IMR-90 (cell line): ENCODE measurements around the gene IGSF8. TPM values are rescaled to one million over a fixed set of nuclear protein-coding genes. Genes with fewer than 3 reads are reported as not detected.

Experiments
- ATAC-seq: fragments of 200-7000 bp; cut with Tn5 transposase; 2 replicates; pipeline ENCODE4 v1.9.1; 2020; ENCODE audit warnings: low read depth, mild to moderate bottlenecking, moderate library complexity
- BruUV-seq: library from RNA; stranded (reverse); fragments of 400-500 nt; replicated peaks from 2 replicates; lab custom pipeline; 2021; lab: Mats Ljungman, UMichigan
- CTCF ChIA-PET: fragments of 300-600 bp; formaldehyde crosslinking; extraction: SDS; loops from one replicate; lab custom pipeline; 2021; ENCODE audit warnings: antibody characterized with exemption; lab: Yijun Ruan, JAX
- POLR2A ChIA-PET: fragments of 300-600 bp; sonication (Branson Sonifier 250); formaldehyde crosslinking; loops from one replicate; lab custom pipeline; 2022; ENCODE audit warnings: antibody characterized with exemption; ENCODE audit not compliant: unreplicated experiment; lab: Charles Lee
- DNase-seq: peaks from one replicate; pipeline ENCODE4 v3.0.0; 2013
- H2AFZ ChIP-seq: replicated peaks from 2 replicates; pipeline ENCODE3; 2013; ENCODE audit warnings: low read length, mild to moderate bottlenecking; ENCODE audit not compliant: poor library complexity
- H2AK5ac ChIP-seq: 2 replicates; pipeline ENCODE4 v1.6.1; 2013; ENCODE audit warnings: low read depth, low read length, inconsistent platforms
- H2AK9ac ChIP-seq: replicated peaks from 2 replicates; pipeline ENCODE3; 2013; ENCODE audit warnings: mild to moderate bottlenecking, low read depth, low read length, moderate library complexity; ENCODE audit not compliant: poor library complexity
- H2BK120ac ChIP-seq: 2 replicates; pipeline ENCODE4 v1.6.1; 2013; ENCODE audit warnings: low read depth, low read length, inconsistent platforms
- H2BK15ac ChIP-seq: 3 replicates; pipeline ENCODE4 v1.6.1; 2013; ENCODE audit warnings: low read depth, low read length, inconsistent platforms
- H2BK20ac ChIP-seq: 2 replicates; pipeline ENCODE4 v1.6.1; 2013; ENCODE audit warnings: low read depth, mild to moderate bottlenecking, inconsistent platforms, low read length, moderate library complexity
- H2BK5ac ChIP-seq: 2 replicates; pipeline ENCODE4 v1.6.1; 2013; ENCODE audit warnings: mild to moderate bottlenecking, low read depth, low read length, inconsistent platforms; ENCODE audit not compliant: poor library complexity, severe bottlenecking
- H3K14ac ChIP-seq: replicated peaks from 2 replicates; pipeline ENCODE4 v1.6.1; 2013; ENCODE audit warnings: low read depth, low read length, inconsistent platforms
- H3K18ac ChIP-seq: 2 replicates; pipeline ENCODE4 v1.6.1; 2013; ENCODE audit warnings: low read depth, low read length, control low read depth
- H3K23ac ChIP-seq: 2 replicates; pipeline ENCODE4 v1.6.1; 2013; ENCODE audit warnings: low read depth, low read length, inconsistent platforms
- H3K27ac ChIP-seq: 2 replicates; pipeline ENCODE4 v1.5.1; 2013; ENCODE audit warnings: mild to moderate bottlenecking, control low read depth, low read length; ENCODE audit not compliant: insufficient read depth
- H3K27me3 ChIP-seq: 2 replicates; pipeline ENCODE4 v1.6.1; 2013; ENCODE audit warnings: low read length; ENCODE audit not compliant: control insufficient read depth, insufficient read depth
- H3K36me3 ChIP-seq: 2 replicates; pipeline ENCODE4 v1.6.1; 2013; ENCODE audit warnings: low read length, mixed read lengths; ENCODE audit not compliant: control insufficient read depth, insufficient read depth
- H3K4ac ChIP-seq: 2 replicates; pipeline ENCODE4 v1.6.1; 2013; ENCODE audit warnings: low read depth, low read length, inconsistent platforms
- H3K4me1 ChIP-seq: 2 replicates; pipeline ENCODE4 v1.6.1; 2013; ENCODE audit warnings: low read length, mixed read lengths; ENCODE audit not compliant: control insufficient read depth, insufficient read depth
- H3K4me2 ChIP-seq: 2 replicates; pipeline ENCODE4 v1.6.1; 2013; ENCODE audit warnings: low read depth, mild to moderate bottlenecking, control low read depth, low read length, moderate library complexity
- H3K4me3 ChIP-seq: 2 replicates; pipeline ENCODE4 v1.5.1; 2013; ENCODE audit warnings: low read depth, mild to moderate bottlenecking, control low read depth, low read length, moderate library complexity; ENCODE audit not compliant: insufficient read depth
- H3K56ac ChIP-seq: 2 replicates; pipeline ENCODE4 v1.6.1; 2013; ENCODE audit warnings: low read length, inconsistent platforms; ENCODE audit not compliant: insufficient read depth; ENCODE audit errors: extremely low read depth
- H3K79me1 ChIP-seq, 2 experiments: 2 replicates each; pipeline ENCODE4 v1.6.1; 2013; ENCODE audit warnings: low read length in 2 of 2, inconsistent platforms in 1 of 2, low read depth in 1 of 2
- H3K9ac ChIP-seq: 2 replicates; pipeline ENCODE4 v1.6.1; 2013; ENCODE audit warnings: low read depth, low read length, control low read depth
- H3K9me1 ChIP-seq: 2 replicates; pipeline ENCODE4 v1.6.1; 2013; ENCODE audit warnings: low read length, inconsistent platforms; ENCODE audit not compliant: insufficient read depth
- H3K9me3 ChIP-seq: 2 replicates; pipeline ENCODE4 v1.6.1; 2013; ENCODE audit warnings: low read length; ENCODE audit not compliant: control insufficient read depth, insufficient read depth
- H4K20me1 ChIP-seq: 2 replicates; pipeline ENCODE4 v1.6.1; 2013; ENCODE audit warnings: low read length, inconsistent platforms; ENCODE audit not compliant: insufficient read depth
- H4K5ac ChIP-seq: 2 replicates; pipeline ENCODE4 v1.6.1; 2013; ENCODE audit warnings: mild to moderate bottlenecking, low read depth, low read length, control low read depth
- H4K8ac ChIP-seq, 2 experiments: 2 replicates each; pipeline ENCODE4 v1.6.1; 2013; ENCODE audit warnings: low read depth in 2 of 2, low read length in 2 of 2, control low read depth in 1 of 2, inconsistent platforms in 1 of 2
- H4K91ac ChIP-seq: 2 replicates; pipeline ENCODE4 v1.6.1; 2013; ENCODE audit warnings: low read depth, low read length, inconsistent platforms; ENCODE audit not compliant: insufficient read depth
- RFX5 ChIP-seq: IDR thresholded peaks from 2 replicates; pipeline ENCODE4 v1.8.0; 2012; ENCODE audit warnings: low read depth, mild to moderate bottlenecking, low read length, moderate library complexity
- USF2 ChIP-seq: fragments of 150-350 bp; IDR thresholded peaks from 2 replicates; pipeline ENCODE4 v1.6.1; 2017; ENCODE audit warnings: mild to moderate bottlenecking, antibody characterized with exemption, low read length, low read depth
- WGBS, 2 experiments: methylation state at CpG; one replicate each; pipeline versions ENCODE4 v1.1.5 to v1.1.7; 2013; ENCODE audit warnings: missing lambda C conversion rate in 2 of 2; ENCODE audit not compliant: insufficient read length in 1 of 2; ENCODE audit errors: extremely low coverage in 2 of 2; 5-methylcytosine and 5-hydroxymethylcytosine counted together
- dilution Hi-C: fragments of 300-500 bp; cut with HindIII; formaldehyde crosslinking; loops from one replicate; pipeline ENCODE4 v1.14.3; 2018; ENCODE audit warnings: low sequenced_read_pairs; ENCODE audit not compliant: unreplicated experiment
- in situ Hi-C: fragments of 300-500 bp; cut with MboI; formaldehyde crosslinking; loops from 3 replicates; pipeline ENCODE4 v1.14.3; 2019; ENCODE audit warnings: low sequenced_read_pairs, inconsistent platforms, mixed read lengths
- intact Hi-C: fragments of 100-400 bp; cut with micrococcal nuclease; formaldehyde crosslinking; loops from 2 replicates; pipeline ENCODE4 v1.10.0; 2022
- polyA plus RNA-seq, 3 experiments: library from polyadenylated mRNA; depleted of rRNA; stranded (reverse); fragments of >200 nt; gene quantifications; 2 replicates each; pipeline ENCODE4 v1.2.3, GENCODE V29; 2012; ENCODE audit warnings: low replicate concordance in 1 of 3
- total RNA-seq: library from RNA; depleted of rRNA; stranded (reverse); fragments of >200 nt; gene quantifications from 2 replicates; pipeline ENCODE4 v1.2.3, GENCODE V29; 2012

The IGSF8 gene
- total and polyA plus RNA-seq, 2 of the 4 experiments (the other 2 are of a cell fraction): 8.8 to 25.2 TPM

- ChIA-PET POLR2A (no interaction called here), CTCF (interaction anchor here (0.6 to 1.6 kb wide), 5 partner anchors 110 to 266 kb away, joined by 3 to 4 read pairs (median 3); no protein-coding TSS in a partner anchor)
- dilution Hi-C loops: loop anchor here (10.0 kb wide), 1 partner anchor 105 kb away; no protein-coding TSS in a partner anchor
- H2AK5ac ChIP-seq: no peak overlapping the region
- intact Hi-C loops: no loop called here
- no peak overlapping the region for H2BK20ac ChIP-seq
- H4K20me1 ChIP-seq: no peaks in the 10 kb centered on the region
- no peak overlapping the region for H3K56ac ChIP-seq
- no peak overlapping the region for H3K4me3 ChIP-seq
- H3K4me2 ChIP-seq: no peak overlapping the region
- no peak overlapping the region for H3K23ac ChIP-seq
- H3K4ac ChIP-seq: no peak overlapping the region
- no peaks in the 10 kb centered on the region for H3K36me3 ChIP-seq
- no peak overlapping the region for H2AK9ac ChIP-seq
- H4K8ac ChIP-seq: no peak overlapping the region
- no TSS peak for BruUV-seq
- no peaks in the 10 kb centered on the region; the same call in 1 of the 2 replicates for H3K9me1 ChIP-seq
- H3K14ac ChIP-seq: no peak overlapping the region
- peaks cover 45% of the 10 kb centered on the region for H3K27me3 ChIP-seq
- WGBS, 2 experiments: no CpG with 5 or more reads among the region's 4 CpGs
- no peak overlapping the region for H3K18ac ChIP-seq
- H2BK120ac ChIP-seq: no peak overlapping the region
- no peak overlapping the region for H3K9ac ChIP-seq
- TF ChIP-seq USF2 (no peak), RFX5 (no peak)
- H3K4me1 ChIP-seq: peaks cover 8% of the 10 kb centered on the region
- H4K5ac ChIP-seq: no peak overlapping the region
- H2BK15ac ChIP-seq: no peak overlapping the region
- in situ Hi-C loops: no loop called here
- H2BK5ac ChIP-seq: no peak overlapping the region
- peak; percentile 21 for ATAC-seq
- H3K27ac ChIP-seq: no peak overlapping the region
- no peak for DNase-seq
- H3K79me1 ChIP-seq: no peaks in the 10 kb centered on the region
- H3K9me3 ChIP-seq: no peaks in the 10 kb centered on the region
- no peak overlapping the region for H4K91ac ChIP-seq
- no peak overlapping the region for H2AFZ ChIP-seq
Measured at GRCh38 chr1:160109686-160110085, 11.3 kb upstream of the IGSF8 start.
